Fibroblast of peridontal ligament (primary cell): Measurements from ENCODE around the gene C9orf78.

Experiments
- DNase-seq: peaks from one replicate; pipeline ENCODE4 v3.0.0-alpha.2; 2010; ENCODE audit errors: extremely low read depth

Gene C9orf78

DNA sequence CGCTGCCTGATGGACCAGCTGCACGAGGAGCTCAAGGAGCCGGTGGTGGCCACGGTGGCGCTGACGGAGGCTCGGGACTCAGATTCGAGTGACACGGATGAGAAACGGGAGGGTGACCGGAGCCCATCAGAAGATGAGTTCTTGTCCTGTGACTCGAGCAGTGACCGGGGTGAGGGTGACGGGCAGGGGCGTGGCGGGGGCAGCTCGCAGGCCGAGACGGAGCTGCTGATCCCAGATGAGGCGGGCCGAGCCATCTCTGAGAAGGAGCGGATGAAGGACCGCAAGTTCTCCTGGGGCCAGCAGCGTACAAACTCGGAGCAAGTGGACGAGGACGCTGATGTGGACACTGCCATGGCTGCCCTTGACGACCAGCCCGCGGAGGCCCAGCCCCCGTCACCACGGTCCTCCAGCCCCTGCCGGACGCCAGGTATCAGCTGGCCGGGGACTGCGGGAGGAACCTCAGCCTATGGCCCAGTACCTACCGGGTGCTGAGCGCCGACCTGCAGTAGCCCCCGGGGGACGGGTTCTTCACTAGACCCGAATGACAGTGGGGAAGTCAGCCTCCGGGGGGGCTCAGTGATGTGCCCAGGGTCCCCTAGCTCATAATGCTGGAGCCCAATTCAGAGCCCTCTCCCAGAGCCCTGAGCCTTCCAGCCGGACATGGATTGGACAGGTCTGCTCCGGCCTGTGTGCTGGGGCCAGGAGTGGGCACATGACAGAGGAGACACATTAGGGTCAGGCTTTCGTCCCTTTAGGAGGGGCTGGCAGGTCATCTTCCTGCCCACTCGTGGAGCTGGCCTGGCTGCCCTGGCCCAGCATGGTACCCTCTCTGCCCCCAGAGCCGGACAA is 33.2 kb upstream of the C9orf78 start:
- DNase-seq: no peak

- DNase-seq: no peak
These were observed 32.3 kb upstream of the C9orf78 start for GRCh38 chr9:129867136-129868022.

GRCh38 chr9:129866394-129867135 is 31.5 kb upstream of the C9orf78 start:
- no peak for DNase-seq

- no peak for DNase-seq
These were observed 30.7 kb upstream of the C9orf78 start for GRCh38 chr9:129865668-129866320.

DNA sequence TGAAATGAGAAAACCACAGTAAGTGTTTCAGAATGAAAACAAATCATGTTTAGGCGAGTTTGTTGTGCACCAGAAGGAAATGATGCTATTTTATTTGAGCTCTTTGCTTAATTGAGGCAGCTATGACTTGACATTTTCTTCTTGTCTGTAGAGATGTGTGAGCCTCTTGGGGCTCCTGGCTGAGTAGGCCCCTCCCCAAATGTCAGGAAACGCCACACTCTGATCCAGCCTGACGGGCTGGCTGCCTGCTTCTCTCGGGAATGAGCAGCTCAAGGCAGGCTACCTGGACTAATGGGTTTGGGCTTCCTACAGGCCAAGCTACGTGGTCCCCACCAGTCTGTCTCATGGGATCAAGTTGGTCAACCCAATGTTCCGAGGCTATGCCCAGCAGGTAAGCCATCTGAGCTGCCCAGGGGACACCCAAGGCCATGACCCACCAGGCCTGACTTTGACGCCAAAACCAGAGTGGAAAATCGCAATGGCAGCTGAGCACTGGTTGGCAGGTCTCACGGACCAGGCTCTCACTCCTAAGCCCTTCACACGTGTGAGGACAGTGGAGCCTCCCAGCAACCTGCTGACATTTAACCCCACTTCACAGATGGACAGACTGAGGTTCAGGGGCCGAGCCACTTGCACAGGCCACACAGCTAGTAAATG is 30.0 kb upstream of the C9orf78 start:
- DNase-seq: no peak

DNA sequence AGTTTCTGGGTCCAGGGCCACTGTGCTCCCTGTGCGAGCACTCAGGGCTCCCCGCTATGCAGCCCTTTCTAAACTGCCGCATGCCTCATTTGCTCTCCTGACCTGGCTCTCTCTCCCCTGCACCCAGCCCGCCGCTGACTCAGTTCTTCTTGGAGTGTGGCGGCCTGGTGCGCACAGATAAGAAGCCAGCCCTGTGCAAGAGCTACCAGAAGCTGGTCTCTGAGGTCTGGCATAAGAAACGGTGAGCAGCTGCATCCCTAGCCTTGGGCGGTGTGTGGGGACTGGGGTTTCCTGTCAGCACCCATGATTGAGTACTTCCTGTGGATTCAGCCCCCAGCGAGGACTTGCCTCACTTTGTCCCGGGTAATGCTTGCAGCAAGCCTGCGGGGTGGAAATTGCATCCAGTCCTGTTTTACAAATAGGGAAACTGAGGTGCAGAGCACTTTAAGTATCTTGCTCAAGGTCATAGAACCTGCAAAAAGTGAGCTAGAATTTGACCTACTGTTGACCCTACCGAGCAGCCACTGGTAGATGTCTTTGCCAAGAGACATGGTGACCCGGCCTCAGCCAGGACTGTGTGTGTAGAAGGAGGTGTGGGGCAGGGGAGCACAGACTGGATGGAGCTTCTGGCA is 28.1 kb upstream of the C9orf78 start:
- DNase-seq: no peak

- no peak for DNase-seq
These were observed 26.4 kb upstream of the C9orf78 start for GRCh38 chr9:129861447-129861827.

- DNase-seq: no peak
These were observed 25.8 kb upstream of the C9orf78 start for GRCh38 chr9:129860653-129861446.

- DNase-seq: no peak
These were observed 23.3 kb upstream of the C9orf78 start for GRCh38 chr9:129858167-129858962.

- no peak for DNase-seq
These were observed 22.1 kb upstream of the C9orf78 start for GRCh38 chr9:129857207-129857606.

- no peak for DNase-seq
These were observed 19.6 kb upstream of the C9orf78 start for GRCh38 chr9:129854588-129855110.

DNA sequence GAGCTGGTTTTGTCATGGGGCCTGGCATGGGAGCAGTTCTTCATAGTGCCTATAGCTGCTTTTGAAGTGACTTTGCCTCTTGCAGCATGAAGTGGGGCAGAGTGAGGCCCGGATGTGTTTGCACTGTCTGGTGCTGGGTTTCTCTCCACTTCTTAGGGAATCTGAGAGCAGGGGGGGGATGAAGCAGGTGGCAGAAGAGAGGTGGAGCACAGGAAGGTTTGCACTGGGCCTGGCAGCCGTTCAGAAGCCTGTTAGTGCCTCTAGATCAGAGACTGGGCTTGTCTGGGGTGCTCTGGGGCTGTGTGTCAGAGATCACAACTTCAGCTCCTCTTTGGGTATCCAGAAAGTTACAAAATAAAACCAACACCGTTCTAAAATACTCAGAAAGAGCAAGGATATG is 18.5 kb upstream of the C9orf78 start:
- DNase-seq: no peak

DNA sequence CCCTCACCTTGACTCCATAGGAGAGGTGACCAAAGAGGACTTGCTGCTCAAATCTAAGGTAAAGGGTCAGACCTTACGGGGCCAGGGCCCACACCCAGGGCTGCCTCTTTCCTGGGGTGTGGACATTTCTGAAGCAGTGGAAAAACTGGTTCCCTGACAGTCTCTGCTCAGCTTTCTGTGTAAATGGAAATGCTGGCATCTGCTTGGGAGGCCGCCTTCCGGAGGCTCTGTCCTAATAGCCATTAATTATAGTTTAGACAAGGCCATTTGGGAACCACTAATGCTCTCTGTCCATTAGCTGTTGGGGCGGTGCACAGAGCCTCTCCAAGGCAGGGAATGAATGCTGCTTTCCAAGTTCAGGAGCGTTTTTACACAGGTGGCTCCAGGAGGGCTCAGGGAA is 17.5 kb upstream of the C9orf78 start:
- no peak for DNase-seq

DNA sequence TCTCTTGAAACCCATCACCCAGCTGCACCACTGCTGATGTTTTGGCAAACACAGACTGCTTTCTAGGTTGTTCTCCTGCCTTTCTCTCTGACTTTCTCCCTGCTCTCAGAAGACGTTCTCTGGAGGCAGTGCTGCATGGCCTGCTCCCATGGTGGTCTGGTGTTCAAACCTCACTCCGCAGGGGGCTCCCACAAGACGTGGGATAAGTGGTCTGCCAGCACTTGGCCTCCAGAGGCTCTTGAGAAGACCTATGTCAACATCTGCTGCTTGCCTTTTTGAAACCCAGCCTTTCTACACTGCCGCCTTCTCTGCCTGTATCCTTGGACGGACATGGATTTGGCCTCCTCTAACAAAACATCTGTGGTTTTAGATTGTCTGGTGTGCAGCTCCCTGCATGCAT is 16.7 kb upstream of the C9orf78 start:
- no peak for DNase-seq

GRCh38 chr9:129850821-129851550 is 15.9 kb upstream of the C9orf78 start:
- DNase-seq: peak; percentile 72

DNA sequence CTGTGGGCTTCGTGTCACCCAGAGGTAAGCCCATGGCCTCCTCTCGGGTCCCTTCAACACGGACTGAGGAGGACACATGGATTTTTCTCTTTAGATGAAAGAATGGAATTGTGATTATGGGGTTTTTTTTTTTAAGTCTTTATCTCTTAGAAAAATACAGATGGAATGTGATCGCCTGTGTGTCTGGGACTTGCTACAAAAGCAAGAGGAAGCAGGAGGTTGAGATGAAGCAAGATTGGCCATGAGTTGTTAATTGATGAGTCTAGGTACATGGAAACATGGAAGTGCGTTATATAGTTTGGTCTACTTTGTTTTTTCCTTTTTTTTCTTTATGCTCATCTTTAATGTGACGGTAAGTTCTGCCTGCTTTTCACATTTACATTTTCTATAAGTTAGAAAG is 14.8 kb upstream of the C9orf78 start:
- no peak for DNase-seq

- DNase-seq: no peak
These were observed 13.8 kb upstream of the C9orf78 start for GRCh38 chr9:129848712-129849441.
